ENCODE results near the gene HDHD5.
A peak's percentile ranks its signal among the peaks of the same experiment; 100 is the strongest.

Gene HDHD5

GRCh38 chr22:17109976-17110375 is 49.1 kb downstream of the HDHD5 start:
- H3K27ac ChIP-seq: no peak overlapping the region
- TF ChIP-seq, protein P1, sequence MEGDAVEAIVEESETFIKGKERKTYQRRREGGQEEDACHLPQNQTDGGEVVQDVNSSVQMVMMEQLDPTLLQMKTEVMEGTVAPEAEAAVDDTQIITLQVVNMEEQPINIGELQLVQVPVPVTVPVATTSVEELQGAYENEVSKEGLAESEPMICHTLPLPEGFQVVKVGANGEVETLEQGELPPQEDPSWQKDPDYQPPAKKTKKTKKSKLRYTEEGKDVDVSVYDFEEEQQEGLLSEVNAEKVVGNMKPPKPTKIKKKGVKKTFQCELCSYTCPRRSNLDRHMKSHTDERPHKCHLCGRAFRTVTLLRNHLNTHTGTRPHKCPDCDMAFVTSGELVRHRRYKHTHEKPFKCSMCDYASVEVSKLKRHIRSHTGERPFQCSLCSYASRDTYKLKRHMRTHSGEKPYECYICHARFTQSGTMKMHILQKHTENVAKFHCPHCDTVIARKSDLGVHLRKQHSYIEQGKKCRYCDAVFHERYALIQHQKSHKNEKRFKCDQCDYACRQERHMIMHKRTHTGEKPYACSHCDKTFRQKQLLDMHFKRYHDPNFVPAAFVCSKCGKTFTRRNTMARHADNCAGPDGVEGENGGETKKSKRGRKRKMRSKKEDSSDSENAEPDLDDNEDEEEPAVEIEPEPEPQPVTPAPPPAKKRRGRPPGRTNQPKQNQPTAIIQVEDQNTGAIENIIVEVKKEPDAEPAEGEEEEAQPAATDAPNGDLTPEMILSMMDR (IDR thresholded peaks at IDR 0.05; ENCODE audit: low read depth, low read length): no peak

GRCh38 chr22:17109113-17109865 is 49.8 kb downstream of the HDHD5 start:
- no peak overlapping the region for H3K27ac ChIP-seq
- no peaks in the 10 kb centered on the region for H3K9me3 ChIP-seq (ENCODE audit: severe bottlenecking)
- TF ChIP-seq, protein P1 (IDR thresholded peaks at IDR 0.05; ENCODE audit: low read depth, low read length): no peak
- H3K27me3 ChIP-seq (ENCODE audit: insufficient read depth, low read depth, severe bottlenecking): no peaks in the 10 kb centered on the region
- no peak for DNase-seq
- no peak overlapping the region for H3K4me3 ChIP-seq (ENCODE audit: low read depth, low read length)
- peaks cover 8% of the 10 kb centered on the region for H3K36me3 ChIP-seq

More at GRCh38 chr22:17109976-17110375, 49.1 kb downstream of the HDHD5 start:
- Histone ChIP-seq H3K36me3 (peaks cover 8% of the 10 kb centered on the region), H3K9me3 (ENCODE audit: severe bottlenecking) (no peaks in the 10 kb centered on the region), H3K27me3 (ENCODE audit: insufficient read depth, low read depth, severe bottlenecking) (no peaks in the 10 kb centered on the region), H3K4me3 (ENCODE audit: low read depth, low read length) (no peak overlapping the region)
- no peak for DNase-seq

- Histone ChIP-seq H3K27ac (no peak overlapping the region), H3K36me3 (peaks cover 8% of the 10 kb centered on the region), H3K27me3 (ENCODE audit: insufficient read depth, low read depth, severe bottlenecking) (no peaks in the 10 kb centered on the region), H3K9me3 (ENCODE audit: severe bottlenecking) (no peaks in the 10 kb centered on the region), H3K4me3 (ENCODE audit: low read depth, low read length) (no peak overlapping the region)
- no peak for DNase-seq
- TF ChIP-seq, protein P1 (IDR thresholded peaks at IDR 0.05; ENCODE audit: low read depth, low read length): no peak
These were observed 50.6 kb downstream of the HDHD5 start for GRCh38 chr22:17108256-17109112.

DNA sequence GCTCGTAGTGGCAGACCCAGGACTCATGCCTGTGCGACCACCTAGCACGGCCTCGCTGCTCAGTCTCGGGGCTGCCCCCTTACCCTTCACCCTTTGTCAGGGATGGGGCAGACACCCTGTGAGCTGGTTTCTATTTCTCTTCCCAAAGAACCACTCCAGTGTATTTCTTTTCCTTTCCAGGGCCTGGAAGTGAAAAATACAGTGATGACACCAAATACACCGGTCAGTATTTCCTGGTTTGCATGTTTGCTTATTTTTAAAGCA is 51.6 kb downstream of the HDHD5 start:
- H3K9me3 ChIP-seq (ENCODE audit: severe bottlenecking): no peaks in the 10 kb centered on the region
- H3K27ac ChIP-seq: peak overlapping the region; percentile 81
- peaks cover 14% of the 10 kb centered on the region for H3K36me3 ChIP-seq
- DNase-seq: no peak
- H3K27me3 ChIP-seq (ENCODE audit: insufficient read depth, low read depth, severe bottlenecking): no peaks in the 10 kb centered on the region
- TF ChIP-seq, protein P1 (IDR thresholded peaks at IDR 0.05; ENCODE audit: low read depth, low read length): no peak
- no peak overlapping the region for H3K4me3 ChIP-seq (ENCODE audit: low read depth, low read length)

DNA sequence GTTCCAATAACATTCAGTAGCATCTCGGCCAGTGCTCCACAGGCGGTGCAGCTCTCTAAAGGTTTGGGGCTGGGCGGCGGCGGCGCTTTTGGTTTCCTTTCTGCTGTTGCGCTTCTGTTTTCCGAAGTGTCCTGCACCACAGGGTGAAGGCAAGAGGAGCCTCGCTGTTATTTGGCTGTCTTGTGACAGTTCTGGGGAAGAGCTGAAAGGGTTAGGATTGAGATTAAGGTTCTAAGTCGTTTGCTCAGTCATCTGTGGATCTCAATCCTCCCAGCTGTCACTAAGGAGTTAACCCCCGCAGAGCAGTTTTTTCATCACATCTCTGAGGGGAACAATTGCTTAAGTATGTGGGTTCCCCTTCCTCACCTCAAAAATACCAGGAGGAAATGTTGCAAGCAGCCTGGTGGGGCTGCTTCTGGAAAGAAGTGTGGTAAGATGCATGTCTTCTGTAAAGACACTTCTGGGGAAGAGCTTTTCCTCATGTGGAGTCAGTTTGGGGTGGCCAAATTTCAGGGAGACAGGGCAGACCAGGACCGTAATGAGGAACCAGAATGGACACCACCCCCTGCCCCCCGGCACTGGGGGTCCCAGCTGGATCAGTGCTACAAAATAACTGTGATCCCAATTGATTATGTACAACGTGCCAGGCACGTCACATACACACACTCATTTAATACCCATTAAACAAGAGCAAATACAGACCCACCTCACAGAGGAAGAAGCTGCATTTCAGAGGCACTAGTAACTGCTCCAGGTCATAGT is 52.1 kb downstream of the HDHD5 start:
- TF ChIP-seq, protein P1 (IDR thresholded peaks at IDR 0.05; ENCODE audit: low read depth, low read length): no peak
- H3K27ac ChIP-seq: peak overlapping the region; percentile 81
- H3K9me3 ChIP-seq (ENCODE audit: severe bottlenecking): no peaks in the 10 kb centered on the region
- no peaks in the 10 kb centered on the region for H3K27me3 ChIP-seq (ENCODE audit: insufficient read depth, low read depth, severe bottlenecking)
- H3K4me3 ChIP-seq (ENCODE audit: low read depth, low read length): peak overlapping the region; percentile 24
- H3K36me3 ChIP-seq: peaks cover 17% of the 10 kb centered on the region
- peak; percentile 51 for DNase-seq

Data from WERI-Rb-1 (cell line).